Stomach smooth muscle (tissue), 2 donors: ENCODE data around the gene LAP3.
"Not testable (repeated sequence)": the region's sequence is repeated elsewhere in the genome, so short reads cannot be mapped to it uniquely, and the experiment has no call there.

Source experiments
- H3K27ac ChIP-seq: one replicate; pipeline ENCODE4 v1.7.0; 2013; ENCODE audit warnings: mild to moderate bottlenecking, low read length, inconsistent platforms
- H3K27me3 ChIP-seq, 2 donors: one replicate each; pipeline ENCODE4 v1.7.0; 2013; ENCODE audit warnings: low read length in 2 of 2; ENCODE audit not compliant: insufficient read depth in 2 of 2, control insufficient read depth in 1 of 2
- H3K36me3 ChIP-seq, 2 donors: one replicate each; pipeline ENCODE4 v1.7.0; 2013; ENCODE audit warnings: low read length in 2 of 2; ENCODE audit not compliant: control insufficient read depth in 2 of 2, insufficient read depth in 2 of 2
- H3K4me1 ChIP-seq: one replicate; pipeline ENCODE4 v1.7.0; 2013; ENCODE audit warnings: low read length; ENCODE audit not compliant: control insufficient read depth, insufficient read depth
- H3K4me3 ChIP-seq, 2 donors: one replicate each; pipeline ENCODE4 v1.7.0; 2013; ENCODE audit warnings: low read length in 2 of 2
- H3K9ac ChIP-seq, 2 donors: one replicate each; pipeline ENCODE4 v1.7.0; 2013; ENCODE audit warnings: low read length in 2 of 2, mild to moderate bottlenecking in 1 of 2
- H3K9me3 ChIP-seq, 2 donors: one replicate each; pipeline ENCODE4 v1.7.0; 2013; ENCODE audit warnings: low read length in 2 of 2; ENCODE audit not compliant: control insufficient read depth in 2 of 2
- donor health status: healthy.
- donor health status: Pancreatic carcinoma.

The LAP3 gene

DNA sequence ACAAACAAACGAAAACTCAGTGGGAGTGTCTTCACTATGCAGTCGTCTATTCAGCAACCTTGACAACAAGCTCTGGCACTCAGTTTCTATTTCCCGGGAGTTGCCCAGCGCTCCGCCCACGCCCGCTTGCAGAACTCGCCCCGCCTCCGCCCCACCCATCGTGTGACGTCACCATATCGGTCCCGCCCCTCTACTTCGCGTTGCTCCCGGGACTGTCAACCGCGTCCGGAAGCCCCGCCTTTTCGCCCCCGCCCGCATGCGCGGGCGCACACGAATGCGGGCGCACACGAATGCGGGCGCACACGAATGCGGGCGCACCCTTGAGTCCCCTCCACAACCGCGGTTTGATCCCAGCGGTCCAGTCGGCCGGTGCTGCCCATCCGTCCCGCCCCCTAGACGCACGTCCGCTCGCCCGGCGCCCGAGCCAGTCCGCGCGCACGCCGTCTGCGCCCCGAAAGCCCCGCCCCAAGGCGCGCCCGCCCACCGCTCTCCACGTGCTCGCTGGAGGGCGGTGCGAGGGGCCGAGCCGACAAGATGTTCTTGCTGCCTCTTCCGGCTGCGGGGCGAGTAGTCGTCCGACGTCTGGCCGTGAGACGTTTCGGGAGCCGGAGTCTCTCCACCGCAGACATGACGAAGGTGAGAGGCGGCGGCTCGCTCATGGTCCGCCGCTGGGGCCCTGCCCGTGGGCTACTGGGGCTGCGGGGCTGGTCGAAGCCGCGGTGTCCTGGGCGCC lies at the start of gene LAP3:
TSS of gene LAP3 (plus strand) at position 267 of the 733 bp plus-strand sequence. CDS start at position 535, 268 bp downstream.
- Histone ChIP-seq H3K4me3 (peak within 1 kb of the TSS; percentile 84 to 90), H3K36me3 (peaks cover 4 to 5% of the 10 kb centered on the region in 2 donors)

DNA sequence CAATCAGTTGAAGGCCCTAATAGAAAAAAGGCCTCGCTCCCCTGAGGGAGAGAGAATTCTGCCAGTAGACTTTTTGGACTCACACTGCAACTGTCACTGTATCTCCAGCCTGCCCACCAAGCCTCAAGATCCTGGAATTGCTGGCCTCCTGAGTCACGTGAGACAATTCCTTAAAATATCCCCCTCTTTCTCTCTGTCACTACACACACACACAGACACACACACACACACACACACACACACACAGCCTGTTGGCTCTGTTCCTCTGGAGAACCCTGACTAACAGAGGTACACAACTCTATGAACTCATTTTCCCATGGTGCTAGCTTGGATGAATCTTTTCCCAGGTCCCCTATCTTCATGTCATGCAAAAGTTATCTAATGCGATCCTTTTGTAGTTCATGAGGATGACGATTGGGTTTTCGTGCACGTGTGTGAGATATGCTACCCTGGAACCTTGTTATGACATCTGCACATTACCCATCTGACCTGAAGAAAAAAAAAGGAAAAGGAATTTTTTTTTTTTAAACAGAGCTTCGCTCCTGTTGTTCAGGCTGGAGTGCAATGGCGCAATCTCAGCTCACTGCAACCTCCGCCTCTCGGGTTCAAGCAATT lies 48.3 kb upstream of the LAP3 start:
- no peak overlapping the region for H3K9ac ChIP-seq
- H3K4me3 ChIP-seq: no peak overlapping the region
- H3K9me3 ChIP-seq: no peaks in the 10 kb centered on the region
- H3K4me1 ChIP-seq: no peaks in the 10 kb centered on the region
- no peak overlapping the region for H3K27ac ChIP-seq
- H3K36me3 ChIP-seq: no peaks in the 10 kb centered on the region
- peaks cover 0 to 8% of the 10 kb centered on the region in 2 donors for H3K27me3 ChIP-seq

More for the DNA sequence above, at the start of gene LAP3:
- H3K9me3 ChIP-seq: no peaks in the 10 kb centered on the region
- peak within 1 kb of the TSS; percentile 87 for H3K27ac ChIP-seq
- no peaks in the 10 kb centered on the region for H3K27me3 ChIP-seq
- H3K9ac ChIP-seq: peak within 1 kb of the TSS; percentile 83 to 84
- peaks cover 30% of the 10 kb centered on the region for H3K4me1 ChIP-seq

DNA sequence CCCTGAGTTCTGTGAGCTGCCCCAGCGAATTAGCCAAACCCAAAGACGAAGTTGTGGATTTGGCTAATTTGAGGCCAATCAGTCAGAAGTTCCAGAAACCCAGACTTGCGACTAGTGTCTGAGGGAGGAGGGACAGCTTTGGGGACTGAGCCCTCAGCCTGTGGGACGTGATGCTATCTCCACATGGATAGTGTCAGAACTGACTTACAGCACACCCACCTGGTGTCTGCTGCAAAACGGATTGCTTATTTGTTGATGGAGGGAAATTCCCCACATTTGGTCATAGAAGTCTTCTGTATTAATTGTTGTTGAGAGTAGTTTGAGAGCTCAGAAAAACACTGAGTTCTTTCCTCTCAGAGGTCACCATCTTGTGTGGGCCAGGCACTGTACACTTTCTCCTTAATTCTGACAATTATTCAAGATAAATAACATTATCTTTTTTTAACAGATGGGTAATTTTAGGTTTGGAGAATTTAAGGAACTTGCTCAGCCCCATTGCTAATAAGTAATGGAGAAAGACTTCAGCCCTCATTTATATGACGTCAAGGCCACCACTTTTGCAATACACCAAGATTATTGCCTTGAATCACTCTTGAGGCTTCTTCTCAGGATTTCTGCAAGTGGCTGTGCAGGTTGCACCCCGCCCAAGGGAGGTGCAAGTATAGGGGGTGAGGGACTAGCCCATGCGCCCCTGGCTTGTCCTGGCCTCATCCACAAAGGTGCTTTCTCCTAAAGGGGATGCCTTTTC lies 45.3 kb upstream of the LAP3 start:
- no peaks in the 10 kb centered on the region for H3K4me1 ChIP-seq
- peaks cover 0 to 8% of the 10 kb centered on the region in 2 donors for H3K27me3 ChIP-seq
- H3K9me3 ChIP-seq: no peaks in the 10 kb centered on the region
- no peak overlapping the region for H3K4me3 ChIP-seq
- H3K36me3 ChIP-seq: no peaks in the 10 kb centered on the region
- H3K9ac ChIP-seq: no peak overlapping the region
- H3K27ac ChIP-seq: no peak overlapping the region

DNA sequence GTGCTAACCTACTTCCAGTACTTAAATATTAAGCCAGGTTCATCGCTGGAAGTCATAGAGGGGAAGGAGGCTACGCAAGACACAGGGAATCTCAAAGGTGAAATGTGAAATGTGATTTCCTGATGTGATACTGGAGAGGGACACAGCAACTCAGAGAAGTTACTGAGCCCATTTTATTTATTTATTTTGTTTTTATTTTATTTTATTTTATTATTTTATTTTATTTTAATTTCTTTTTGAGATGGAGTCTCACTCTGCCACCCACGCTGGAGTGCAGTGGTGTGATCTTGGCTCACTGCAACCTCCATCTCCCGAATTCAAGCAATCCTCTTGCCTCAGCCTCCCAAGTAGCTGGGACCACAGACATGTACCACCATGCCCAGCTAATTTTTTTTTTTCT lies 42.3 kb upstream of the LAP3 start:
- no peaks in the 10 kb centered on the region for H3K27me3 ChIP-seq
- no peaks in the 10 kb centered on the region for H3K9me3 ChIP-seq
- no peaks in the 10 kb centered on the region for H3K36me3 ChIP-seq
- no peaks in the 10 kb centered on the region for H3K4me1 ChIP-seq
- H3K9ac ChIP-seq: no peak overlapping the region
- H3K27ac ChIP-seq: no peak overlapping the region
- no peak overlapping the region for H3K4me3 ChIP-seq

DNA sequence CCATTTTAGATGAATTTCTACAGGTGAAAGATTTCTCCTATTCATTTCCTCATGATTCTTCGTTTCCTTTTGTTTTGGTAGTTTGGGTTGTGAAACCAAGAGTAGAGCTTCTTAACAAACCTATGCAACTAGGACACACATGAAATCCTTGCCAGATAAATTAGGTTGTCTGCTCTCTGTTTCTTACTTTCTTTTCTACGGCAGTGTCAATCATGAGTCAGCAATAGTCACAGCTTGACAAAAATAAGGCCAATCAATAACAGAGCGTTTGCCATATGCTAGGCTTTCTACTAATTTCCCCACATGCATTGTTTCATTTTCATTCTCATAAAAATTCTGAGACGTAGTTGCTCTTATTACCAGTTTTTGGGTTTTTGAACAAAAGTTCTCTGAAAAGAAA lies 41.8 kb upstream of the LAP3 start:
- no peaks in the 10 kb centered on the region for H3K4me1 ChIP-seq
- H3K4me3 ChIP-seq: no peak overlapping the region
- no peaks in the 10 kb centered on the region for H3K27me3 ChIP-seq
- H3K9ac ChIP-seq: no peak overlapping the region
- no peaks in the 10 kb centered on the region for H3K9me3 ChIP-seq
- H3K27ac ChIP-seq: no peak overlapping the region
- no peaks in the 10 kb centered on the region for H3K36me3 ChIP-seq

DNA sequence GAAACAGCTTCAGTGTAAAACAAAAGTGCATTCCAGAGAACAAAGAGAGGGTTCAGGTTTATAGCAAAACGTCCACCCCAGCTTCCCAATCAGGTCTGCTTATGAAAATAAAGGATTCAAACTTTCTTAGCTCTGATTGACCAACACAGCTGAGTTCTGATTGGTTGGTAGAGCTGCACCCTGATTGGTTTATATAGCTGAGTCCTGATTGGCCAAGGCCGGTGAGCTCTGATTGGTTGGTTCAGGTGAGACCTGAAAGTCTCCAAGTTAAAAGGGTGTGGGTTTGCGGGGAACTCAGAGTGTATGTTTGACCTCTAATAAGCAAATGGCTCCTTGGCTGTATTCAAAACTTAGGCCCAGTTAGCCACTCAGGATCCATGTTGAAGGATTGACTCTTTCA lies 41.1 kb upstream of the LAP3 start:
- H3K4me3 ChIP-seq: no peak overlapping the region
- no peak overlapping the region for H3K9ac ChIP-seq
- H3K27me3 ChIP-seq: no peaks in the 10 kb centered on the region
- H3K4me1 ChIP-seq: no peaks in the 10 kb centered on the region
- H3K27ac ChIP-seq: no peak overlapping the region
- H3K9me3 ChIP-seq: no peaks in the 10 kb centered on the region
- no peaks in the 10 kb centered on the region for H3K36me3 ChIP-seq

DNA sequence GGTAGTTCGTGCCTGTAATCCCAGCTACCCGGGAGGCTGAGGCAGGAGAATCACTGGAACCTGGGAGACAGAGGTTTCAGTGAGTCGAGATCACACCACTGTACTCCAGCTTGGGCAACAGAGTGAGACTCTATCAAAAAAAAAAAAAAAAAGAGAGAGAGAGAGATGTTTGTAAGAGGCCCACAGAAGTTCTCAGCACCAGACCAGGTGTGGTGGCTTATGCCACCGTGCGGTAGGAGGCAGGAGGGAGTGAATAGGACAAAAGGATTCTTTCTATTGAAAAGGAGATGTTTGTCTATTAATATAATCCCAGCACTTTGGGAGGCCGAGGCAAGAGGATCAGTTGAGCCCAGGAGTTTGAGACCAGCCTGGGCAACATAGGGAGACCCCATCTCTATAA lies 39.9 kb upstream of the LAP3 start:
- H3K36me3 ChIP-seq, H3K27ac ChIP-seq, H3K27me3 ChIP-seq, H3K4me1 ChIP-seq, H3K9me3 ChIP-seq, H3K9ac ChIP-seq, H3K4me3 ChIP-seq: not testable (repeated sequence)

DNA sequence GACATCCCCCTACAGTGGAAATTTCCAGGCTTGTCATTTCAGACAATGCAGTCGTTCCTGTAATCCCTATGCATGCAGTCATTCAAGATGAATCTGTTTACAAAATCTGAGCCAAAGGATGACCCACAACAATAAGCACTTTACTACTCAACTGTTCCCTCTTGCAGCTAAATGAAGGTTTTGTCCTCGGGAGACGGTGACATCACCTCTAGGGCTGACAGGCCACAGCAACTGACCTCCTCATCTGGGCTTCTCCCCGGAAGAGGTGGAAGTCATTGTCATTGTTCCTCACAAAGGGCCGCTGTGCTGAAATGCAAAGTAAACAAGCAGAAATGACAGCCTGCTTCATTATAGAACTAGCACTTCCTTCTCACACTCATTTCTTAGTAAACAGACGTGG lies 32.8 kb upstream of the LAP3 start:
- Histone ChIP-seq H3K36me3 (no peaks in the 10 kb centered on the region), H3K4me1 (no peaks in the 10 kb centered on the region), H3K4me3 (no peak overlapping the region), H3K27ac (no peak overlapping the region), H3K9ac (no peak overlapping the region), H3K27me3 (no peaks in the 10 kb centered on the region), H3K9me3 (no peaks in the 10 kb centered on the region)

DNA sequence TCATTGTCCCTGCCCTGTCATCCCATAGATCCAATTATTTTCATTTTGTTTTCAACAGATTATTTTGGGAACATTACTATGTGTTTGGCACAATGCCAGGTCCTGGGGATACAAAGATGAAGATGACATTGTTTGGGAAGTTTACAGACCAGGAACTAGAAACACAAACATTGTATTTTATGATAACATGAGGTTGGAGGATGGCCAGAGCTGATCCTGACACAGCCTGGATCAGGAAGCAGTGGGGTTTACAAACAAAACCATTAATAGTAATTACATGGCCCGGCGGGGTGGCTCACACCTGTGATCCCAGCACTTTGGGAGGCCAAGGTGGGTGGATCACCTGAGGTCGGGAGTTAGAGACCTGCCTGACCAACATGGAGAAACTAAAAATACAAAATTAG lies 32.2 kb upstream of the LAP3 start:
- Histone ChIP-seq H3K27me3 (no peaks in the 10 kb centered on the region), H3K4me1 (no peaks in the 10 kb centered on the region), H3K9me3 (no peaks in the 10 kb centered on the region), H3K9ac (no peak overlapping the region), H3K27ac (no peak overlapping the region), H3K4me3 (no peak overlapping the region), H3K36me3 (no peaks in the 10 kb centered on the region)

DNA sequence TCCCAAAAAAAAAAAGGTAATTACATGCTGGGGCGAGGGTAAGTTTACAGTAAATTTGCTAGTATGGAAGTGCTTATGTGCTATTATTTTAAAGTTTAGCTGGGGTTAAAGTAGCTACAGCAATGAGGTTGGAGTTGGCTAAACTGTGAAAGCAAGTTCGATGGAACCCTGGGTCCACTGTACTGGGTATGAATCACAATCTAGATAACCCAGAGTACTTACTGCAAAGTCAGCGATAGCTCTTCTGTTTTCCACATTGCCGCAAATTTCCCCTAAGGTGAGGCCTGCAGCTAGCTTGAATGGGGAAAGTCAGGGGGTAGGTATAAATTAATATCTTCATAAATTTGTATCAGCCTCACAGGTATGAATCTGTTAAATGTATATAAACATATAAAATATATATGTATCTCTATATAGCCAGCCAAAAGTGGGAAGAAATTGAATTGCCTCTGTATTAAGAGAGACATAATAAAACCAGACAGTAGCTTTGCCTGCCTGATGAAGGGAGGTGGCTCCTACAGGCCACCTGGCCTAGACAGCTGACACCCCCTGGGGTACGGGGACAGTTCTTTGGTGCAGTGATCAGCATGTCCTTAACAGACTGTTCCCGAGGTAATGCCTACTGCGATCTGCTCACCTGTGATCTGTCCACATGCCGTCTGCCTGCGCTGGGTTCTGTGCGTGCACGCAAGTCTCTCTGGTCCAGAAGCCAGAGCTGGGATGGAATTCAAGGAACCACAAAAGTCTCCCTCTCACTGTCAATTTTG lies 31.4 kb upstream of the LAP3 start:
- H3K27ac ChIP-seq: no peak overlapping the region
- H3K9ac ChIP-seq: no peak overlapping the region
- no peaks in the 10 kb centered on the region for H3K9me3 ChIP-seq
- H3K36me3 ChIP-seq: no peaks in the 10 kb centered on the region
- no peaks in the 10 kb centered on the region for H3K4me1 ChIP-seq
- no peak overlapping the region for H3K4me3 ChIP-seq
- no peaks in the 10 kb centered on the region for H3K27me3 ChIP-seq
